CD4-positive, alpha-beta T cell treated with Interleukin-21 for 1 hour (primary cell): Measurements from ENCODE around the gene NOS3.
"Not testable (repeated sequence)": the region's sequence is repeated elsewhere in the genome, so short reads cannot be mapped to it uniquely, and the experiment has no call there.

Experiments used
- DNase-seq: peaks from one replicate; pipeline ENCODE4 v3.0.0-alpha.2; 2020

NOS3 gene

DNA sequence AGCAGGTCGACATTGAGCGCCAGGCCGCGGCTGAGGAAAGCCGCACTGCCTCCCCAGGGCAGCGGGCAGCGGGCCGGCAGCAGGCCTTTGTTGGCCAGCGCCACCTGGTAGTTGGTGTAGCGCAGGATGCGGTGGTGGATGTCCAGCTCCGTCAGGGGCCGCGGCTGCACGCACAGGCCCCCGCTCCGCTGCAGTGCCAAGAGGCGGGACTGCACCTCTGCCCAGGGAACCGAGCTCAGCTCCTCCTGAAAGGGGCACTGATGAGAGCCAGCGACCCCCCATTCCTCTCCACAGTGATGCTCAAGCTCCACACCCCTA lies 28.3 kb downstream of the NOS3 start:
- DNase-seq, result no peak

GRCh38 chr7:151020231-151020630 lies 29.4 kb downstream of the NOS3 start:
- no peak for DNase-seq

GRCh38 chr7:151023232-151023631 lies 32.4 kb downstream of the NOS3 start:
- no peak for DNase-seq

- no peak for DNase-seq
Measured at GRCh38 chr7:151024435-151025056, 33.7 kb downstream of the NOS3 start, which contains the start of gene ATG9B. Gene ATG9B (minus strand): TSS chr7:151024494. CDS start chr7:151024423, 71 bp downstream.

- DNase-seq, result no peak
Measured at GRCh38 chr7:151025924-151026671, 35.3 kb downstream of the NOS3 start.

GRCh38 chr7:151026771-151027727 lies 36.2 kb downstream of the NOS3 start:
- DNase-seq, result not testable (repeated sequence)

- DNase-seq, result not testable (repeated sequence)
Measured at GRCh38 chr7:151027728-151028130, 36.9 kb downstream of the NOS3 start.

- peak; percentile 100 for DNase-seq
Measured at GRCh38 chr7:151028131-151028947, 37.5 kb downstream of the NOS3 start, which contains the start of gene ABCB8. Gene ABCB8 (plus strand): TSS chr7:151028450. CDS start chr7:151028516, 66 bp downstream.

DNA sequence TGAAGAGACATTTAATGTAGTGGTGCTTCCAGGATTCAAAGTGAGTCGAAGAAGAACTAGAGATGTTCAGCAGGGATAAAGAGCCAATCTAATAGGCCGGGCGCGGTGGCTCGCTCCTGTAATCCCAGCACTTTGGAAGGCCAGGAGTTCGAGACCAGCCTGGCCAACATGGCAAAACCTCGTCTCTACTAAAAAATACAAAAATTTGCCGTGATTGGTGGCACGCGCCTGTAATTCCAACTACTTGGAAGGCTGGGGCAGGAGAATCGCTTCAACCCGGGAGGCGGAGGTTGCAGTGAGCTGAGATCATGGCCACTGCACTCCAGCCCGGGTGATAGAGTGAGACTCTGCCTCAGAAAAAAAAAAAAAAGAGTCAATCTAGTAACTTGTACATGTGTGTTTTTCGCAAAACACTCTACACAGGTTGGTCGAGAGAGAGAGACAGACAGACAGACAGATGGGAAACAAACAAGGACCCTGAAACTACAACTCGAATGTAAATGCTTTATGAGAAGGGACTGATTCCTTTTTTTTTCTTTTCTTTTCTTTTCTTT lies 38.2 kb downstream of the NOS3 start:
- DNase-seq, result no peak

- DNase-seq, result no peak
Measured at GRCh38 chr7:151031011-151031410, 40.2 kb downstream of the NOS3 start.

DNA sequence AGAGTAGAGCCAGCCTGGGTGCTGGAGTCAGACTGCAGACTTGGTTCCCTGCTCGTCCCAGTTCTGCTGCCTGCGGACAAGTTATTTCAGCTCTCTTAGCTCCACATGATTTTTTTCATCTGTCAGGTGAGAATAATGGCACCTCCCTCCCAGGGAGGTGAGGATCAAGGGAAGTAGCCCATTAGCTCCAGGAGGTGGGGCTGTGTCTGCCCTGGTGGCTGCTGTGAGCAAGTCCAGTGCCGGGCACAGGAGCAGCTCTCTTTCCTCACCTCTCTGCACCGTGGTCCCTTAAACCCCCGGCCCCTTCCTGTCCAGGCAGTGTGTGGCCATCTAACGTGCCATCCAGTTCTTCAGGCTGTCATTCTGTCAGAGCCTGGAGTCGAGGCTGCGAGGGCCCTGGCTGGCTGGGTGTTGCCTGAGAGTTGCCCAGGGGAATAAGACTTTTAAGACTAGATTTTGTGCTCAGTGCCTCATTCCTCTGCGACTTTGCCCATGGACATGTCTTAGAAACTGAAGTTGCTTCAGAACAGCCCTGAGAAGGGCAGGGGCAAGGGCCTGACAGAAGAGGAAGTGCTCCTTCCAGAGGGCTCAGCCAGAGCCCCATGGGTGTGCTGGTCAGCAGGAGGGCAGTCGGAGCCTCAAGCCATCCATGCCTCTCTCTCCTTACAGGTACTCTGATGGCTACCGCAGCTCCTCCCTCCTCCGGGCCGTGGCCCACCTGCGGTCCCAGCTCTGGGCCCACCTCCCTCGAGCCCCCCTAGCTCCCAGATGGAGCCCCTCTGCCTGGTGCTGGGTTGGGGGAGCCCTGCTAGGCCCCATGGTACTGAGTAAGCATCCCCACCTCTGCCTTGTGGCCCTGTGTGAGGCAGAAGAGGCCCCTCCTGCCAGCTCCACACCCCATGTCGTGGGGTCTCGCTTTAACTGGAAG lies 42.4 kb downstream of the NOS3 start:
- no peak for DNase-seq

DNA sequence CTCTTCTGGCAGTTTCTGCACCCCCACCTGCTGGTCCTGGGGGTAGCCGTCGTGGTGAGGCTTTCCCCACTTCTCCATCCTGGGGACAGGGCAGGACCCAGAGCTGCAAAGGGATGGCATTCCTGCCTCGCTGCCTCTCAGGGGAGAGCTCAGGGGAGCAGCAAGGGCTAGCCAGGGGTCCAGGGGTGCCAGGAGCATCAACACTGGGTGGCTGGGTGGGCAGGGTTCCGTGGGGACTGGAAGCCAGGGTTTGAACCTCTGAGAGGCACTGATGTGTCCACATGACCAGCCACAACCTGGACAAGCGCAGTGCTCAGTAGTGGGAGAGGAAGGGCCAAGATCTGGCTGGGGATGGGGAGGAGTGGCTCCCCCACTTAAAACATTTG lies 43.0 kb downstream of the NOS3 start:
- DNase-seq, result no peak

DNA sequence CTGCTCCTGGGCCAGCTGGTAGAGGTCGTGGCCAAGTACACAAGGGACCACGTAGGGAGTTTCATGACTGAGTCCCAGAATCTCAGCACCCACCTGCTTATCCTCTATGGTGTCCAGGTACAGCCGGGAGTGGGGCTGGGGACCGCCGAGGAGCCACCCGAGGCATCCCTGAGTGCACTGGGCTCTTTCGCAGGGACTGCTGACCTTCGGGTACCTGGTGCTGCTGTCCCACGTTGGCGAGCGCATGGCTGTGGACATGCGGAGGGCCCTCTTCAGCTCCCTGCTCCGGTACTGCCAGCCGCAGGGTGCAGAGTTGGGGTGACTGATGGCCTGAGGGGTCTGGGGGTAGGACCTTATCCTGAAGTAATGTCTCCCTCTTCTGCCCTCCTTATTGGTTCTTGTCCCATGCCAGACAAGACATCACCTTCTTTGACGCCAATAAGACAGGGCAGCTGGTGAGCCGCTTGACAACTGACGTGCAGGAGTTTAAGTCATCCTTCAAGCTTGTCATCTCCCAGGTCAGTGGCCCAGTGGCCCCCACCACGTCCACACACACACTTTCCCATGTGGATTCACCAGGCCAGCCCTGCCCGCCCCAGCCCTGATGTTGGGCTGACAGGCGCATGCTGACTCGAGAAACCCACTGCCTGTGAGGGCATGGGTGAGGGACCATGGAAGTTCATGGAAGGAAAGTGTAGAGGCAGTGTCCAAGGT lies 43.7 kb downstream of the NOS3 start:
- DNase-seq, result no peak

DNA sequence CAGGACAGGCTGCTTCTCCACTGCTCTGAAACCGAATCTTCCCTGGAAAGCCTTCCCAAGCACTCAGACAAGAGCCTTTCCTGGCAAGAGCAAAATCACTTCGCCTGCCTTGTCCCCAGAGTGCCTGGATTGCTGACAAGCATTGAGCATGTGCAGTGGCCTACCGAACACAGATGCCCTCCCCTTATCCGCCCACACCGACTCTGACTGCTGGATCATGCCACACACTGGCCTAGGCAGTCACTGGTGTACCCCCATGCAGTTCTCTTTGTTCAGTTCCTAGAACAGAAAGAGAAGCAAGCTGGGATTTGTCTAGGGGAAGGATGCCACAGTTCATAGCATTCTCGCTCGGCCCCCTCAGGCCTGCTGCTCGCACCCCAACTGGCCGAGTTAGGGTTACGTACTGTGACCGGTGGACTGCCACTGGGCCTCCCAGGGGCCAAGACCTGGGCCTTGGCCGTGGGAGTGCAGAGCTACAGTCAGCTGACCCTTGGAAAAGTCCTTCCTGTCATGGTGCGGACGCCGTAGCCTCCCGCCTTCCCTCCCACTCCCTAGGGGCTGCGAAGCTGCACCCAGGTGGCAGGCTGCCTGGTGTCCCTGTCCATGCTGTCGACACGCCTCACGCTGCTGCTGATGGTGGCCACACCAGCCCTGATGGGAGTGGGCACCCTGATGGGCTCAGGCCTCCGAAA lies 44.4 kb downstream of the NOS3 start:
- DNase-seq, result no peak

DNA sequence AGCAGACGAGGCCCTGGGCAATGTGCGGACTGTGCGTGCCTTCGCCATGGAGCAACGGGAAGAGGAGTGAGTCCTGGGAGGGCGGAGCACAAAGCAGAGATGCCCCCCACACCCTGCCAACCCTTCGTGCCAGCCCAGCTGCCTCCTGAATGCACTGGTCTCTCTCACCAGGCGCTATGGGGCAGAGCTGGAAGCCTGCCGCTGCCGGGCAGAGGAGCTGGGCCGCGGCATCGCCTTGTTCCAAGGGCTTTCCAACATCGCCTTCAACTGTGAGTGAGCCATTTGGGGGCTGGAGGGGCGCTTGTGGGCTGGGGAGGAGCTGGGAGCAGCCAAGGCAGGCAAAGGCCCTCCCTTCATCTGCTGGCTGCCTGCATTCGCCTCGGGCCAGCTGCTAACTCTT lies 45.1 kb downstream of the NOS3 start:
- no peak for DNase-seq

GRCh38 chr7:151038951-151039849 lies 48.4 kb downstream of the NOS3 start:
- DNase-seq, result peak; percentile 33

- DNase-seq, result no peak
Measured at GRCh38 chr7:151039850-151040548, 49.2 kb downstream of the NOS3 start.
